NCI-H345 treated with DMSO at 0.1 percent for 48 hours (cell line): ENCODE data around the gene ASH1L.
"Not testable (repeated sequence)": the region's sequence is repeated elsewhere in the genome, so short reads cannot be mapped to it uniquely, and the experiment has no call there.

Experiments used
- DNase-seq: peaks from one replicate; lab custom pipeline; 2025; ENCODE audit not compliant: unreplicated experiment; lab: John Stamatoyannopoulos, UW

The ASH1L gene

DNA sequence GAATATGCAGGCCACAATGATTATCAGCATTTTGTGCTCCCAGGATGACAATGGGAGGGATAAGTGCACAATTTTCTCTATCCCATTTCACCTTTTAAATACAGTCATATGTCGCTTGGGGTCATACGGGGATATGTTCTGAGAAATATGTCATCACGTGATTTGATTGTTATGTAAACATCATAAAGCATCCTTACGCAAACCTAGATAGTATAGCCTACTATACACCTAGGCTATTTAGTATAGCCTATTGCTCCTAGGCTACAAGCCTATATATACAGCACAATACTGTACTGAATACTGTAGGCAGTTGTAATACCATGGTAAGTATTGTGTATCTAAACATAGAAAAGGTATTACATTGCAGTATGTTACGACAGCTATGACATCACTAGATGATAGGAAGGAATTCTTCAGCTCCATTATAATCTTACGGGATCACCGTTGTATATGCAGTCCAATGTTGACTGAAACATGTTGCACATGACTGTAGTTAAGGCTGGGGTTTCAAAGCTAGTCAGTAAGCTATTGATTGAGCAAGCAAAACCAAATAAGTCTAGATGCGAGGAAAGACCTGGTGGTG, 223.0 kb downstream of the ASH1L start:
- no peak for DNase-seq

DNA sequence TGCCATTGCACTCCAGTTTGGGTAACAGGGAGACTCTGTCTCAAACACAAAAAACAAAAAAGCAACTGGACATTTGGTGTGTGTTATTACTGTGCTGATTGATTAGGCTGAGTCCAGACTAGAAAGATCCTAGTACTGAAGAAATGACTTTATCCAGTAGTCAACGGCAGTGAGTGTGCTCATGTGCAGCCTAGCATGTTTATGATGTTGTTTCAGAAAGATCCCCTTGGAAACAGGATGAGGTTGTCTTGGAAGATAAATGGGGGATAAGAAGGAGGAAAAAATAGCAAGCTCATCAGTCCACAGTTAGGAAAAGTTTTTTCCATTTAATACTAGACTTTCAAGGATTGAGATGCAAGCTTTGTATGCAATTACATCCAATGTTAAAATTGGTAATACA, 227.6 kb downstream of the ASH1L start:
- DNase-seq: no peak

DNA sequence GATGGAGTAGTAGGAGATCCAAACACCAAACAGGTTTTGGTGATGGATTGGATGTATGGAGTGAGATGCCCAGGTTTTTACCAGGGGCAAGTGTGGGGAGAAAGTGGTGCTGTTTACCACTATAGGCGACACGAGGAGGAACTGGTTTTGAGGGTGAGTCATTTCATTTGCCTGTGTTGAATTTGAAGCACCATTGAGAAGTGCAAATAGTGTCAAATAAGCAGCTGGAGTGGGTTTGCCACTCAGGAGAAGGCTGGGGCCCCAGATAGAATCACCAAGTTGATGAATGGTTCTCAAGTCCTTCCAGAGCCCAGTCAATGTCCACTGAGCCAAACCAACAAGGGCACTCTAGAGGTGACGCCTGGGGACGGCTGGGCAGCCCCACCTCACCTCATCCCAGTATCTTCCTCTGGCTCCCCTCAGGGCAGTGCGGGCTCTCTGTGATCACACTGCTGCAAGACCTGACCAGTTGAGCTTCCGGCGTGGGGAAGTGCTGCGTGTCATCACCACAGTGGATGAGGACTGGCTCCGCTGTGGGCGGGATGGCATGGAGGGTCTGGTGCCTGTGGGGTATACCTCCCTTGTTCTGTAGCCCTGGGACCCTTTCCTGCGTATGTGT, 232.5 kb downstream of the ASH1L start:
- peak; percentile 31 for DNase-seq

DNA sequence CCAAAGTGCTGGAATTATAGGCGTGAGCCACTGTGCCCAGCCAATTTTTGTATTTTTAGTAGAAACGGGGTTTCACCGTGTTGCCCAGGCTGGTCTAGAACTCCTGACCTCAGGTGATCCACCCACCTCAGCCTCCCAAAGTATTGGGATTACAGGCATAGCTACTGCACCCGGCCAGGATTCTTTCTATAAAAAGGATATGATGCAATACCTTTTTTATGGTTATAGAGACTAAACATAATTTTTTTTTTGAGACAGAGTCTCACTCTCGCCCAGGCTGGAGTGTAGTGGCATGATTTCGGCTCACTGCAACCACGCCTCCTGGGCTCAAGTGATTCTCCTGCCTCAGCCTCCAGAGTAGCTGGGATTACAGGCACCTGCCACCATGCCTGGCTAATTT, 233.7 kb downstream of the ASH1L start:
- DNase-seq: not testable (repeated sequence)

DNA sequence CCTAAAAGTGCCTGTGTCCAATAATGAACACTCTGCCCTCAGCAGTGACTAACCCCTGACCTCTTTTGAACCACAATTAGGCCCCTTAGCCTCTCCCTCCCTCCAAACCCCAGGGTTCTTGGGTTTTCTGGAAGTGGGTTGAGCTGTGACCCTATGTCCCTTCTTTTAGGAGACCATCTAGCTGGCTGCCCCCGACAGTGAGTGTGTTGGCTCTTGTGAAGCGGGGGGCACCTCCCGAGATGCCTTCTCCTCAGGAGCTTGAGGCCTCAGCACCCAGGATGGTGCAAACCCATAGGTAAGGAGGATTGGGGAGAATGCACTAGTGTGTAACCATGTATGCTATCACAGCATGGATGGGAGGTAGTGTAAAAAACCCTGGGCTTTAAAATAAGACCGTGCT, 234.6 kb downstream of the ASH1L start:
- DNase-seq: no peak

DNA sequence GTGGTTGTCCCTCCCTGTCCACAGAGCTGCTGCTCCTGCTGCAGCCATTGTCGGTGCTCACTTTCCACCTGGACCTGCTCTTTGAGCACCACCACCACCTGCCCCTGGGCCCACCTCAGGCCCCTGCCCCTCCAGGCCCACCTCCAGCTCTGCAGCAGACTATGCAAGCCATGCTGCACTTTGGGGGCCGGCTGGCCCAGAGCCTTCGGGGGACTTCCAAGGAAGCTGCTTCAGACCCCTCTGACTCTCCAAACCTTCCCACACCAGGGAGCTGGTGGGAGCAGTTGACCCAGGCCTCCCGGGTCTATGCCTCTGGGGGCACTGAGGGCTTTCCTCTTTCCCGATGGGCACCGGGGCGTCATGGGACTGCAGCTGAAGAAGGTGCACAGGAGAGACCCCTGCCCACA, 236.0 kb downstream of the ASH1L start:
- DNase-seq: no peak

DNA sequence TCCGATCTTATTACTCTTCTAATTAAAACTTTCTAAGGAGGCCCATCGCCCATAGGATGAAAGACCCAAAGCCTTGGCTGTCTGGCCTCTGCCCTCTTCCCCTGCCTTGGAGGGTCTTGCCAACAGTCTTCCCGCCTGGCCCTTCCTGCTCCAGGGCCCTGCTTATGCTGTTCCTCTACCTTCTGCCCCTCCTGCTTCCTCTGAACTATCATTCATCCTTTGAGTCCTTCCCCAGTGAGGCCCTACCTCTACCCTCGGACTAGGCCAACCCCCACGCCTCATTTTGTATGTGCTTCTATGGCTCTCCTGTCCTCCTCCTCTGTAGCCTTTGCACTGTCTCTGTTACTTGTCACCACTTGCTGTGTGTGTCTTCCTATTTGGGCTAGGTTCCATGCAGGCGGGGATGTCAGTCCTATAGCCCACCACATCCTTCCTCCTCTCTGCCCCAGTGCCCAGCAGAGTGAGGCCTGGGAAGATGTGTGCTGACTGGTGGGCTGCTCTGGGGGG, 236.5 kb downstream of the ASH1L start:
- DNase-seq: no peak

DNA sequence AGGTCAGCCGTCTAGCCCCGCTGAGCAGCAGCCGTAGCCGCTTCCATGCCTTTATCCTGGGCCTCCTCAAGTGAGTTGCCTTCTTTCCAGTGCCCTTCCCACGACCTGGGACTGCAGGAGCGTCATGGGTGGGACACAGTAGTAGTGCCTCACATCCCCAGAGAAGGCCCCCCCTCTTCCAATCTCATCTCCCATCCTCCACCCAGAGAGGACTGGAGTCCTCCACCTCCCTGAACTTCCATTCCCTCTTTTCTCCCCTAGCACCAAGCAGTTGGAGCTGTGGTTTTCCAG, 237.1 kb downstream of the ASH1L start:
- DNase-seq: no peak

DNA sequence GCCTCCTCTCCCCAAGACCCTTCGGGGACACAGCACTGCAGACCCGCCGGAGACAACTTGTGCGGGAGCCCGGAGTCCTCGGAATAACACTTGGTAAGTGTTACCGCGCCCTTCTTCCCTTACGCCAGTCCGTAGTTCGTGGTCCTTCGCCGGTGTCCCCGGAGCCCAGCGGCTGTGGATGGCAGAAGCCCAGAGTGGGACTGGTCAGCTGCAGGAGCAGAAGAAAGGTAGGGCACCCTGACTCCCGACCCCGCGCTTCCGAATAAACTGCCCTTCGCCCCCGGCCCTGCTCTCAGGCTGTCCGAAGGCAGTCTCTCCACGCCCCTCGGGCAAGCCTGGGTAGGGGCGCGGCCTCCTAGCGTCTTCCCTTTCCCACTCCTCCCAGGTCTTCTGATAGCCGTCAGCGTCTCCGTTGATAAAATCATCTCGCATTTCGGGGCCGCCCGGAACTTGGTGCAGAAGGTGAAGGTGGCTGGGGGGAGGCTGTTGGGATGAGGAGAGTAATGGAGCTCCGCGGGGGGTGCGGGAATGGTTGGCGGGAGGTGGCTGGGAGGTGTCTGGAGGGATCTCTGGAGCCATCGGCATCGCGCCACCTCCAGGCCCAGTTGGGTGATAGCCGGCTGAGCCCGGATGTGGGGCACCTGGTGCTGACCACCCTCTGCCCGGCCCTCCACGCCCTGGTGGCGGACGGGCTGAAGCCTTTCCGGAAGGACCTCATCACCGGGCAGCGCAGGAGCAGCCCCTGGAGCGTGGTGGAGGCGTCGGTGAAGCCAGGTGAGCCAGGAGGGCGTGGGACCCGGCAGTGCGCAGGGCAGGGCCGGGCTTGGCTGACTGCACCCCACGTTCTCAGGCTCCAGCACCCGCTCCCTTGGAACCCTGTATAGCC, 237.6 kb downstream of the ASH1L start:
- DNase-seq: no peak

DNA sequence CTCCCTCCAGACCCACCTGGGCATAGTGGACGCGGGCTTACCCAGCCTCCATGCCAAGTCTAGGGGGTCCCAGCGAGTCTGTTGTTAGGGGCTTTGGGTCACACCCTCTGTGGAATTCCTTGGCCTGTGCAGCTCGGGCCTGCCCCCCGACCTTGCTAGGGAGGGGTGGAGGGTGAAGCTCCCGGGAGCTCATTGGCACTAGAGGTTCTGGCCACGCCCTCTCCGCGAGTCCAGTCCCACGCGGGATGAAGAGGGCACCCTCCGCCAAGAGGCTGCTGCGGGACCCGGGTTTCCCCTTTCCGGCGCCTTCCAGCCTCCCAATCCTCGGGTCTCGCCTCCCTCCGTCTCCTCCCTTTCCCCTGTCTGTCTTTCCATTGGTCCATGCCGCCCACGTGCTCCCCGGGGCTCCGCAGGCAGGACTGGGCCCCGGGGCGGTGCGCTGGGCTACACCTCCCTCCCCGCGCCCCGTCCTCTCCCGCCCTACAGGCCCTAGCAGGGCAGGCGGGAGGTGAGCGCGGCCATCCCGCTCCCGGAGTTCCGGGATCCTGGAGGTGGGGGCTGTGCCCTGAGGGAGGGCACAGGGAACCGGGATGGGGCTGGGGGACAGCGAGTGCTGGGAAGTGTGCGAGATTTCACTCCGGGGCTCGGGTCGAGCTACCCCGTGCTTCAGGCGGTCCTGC, 238.4 kb downstream of the ASH1L start:
- peak; percentile 98 for DNase-seq

DNA sequence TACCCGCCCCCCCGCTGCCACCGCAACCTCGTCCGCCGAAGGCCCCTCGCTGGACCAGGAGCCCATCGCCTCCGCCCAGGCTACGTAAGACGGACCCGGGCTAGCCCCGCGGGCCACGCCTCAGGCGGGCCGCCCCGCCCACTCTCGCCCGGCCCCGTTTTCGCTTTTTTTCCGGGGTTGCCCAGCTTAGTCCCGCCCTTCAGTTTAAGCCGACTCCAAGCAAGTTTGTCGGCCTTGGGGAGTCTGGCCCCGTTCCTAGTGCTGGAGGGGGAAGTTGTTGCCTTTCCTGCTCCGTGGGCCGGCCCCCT, 238.9 kb downstream of the ASH1L start:
- peak; percentile 93 for DNase-seq

DNA sequence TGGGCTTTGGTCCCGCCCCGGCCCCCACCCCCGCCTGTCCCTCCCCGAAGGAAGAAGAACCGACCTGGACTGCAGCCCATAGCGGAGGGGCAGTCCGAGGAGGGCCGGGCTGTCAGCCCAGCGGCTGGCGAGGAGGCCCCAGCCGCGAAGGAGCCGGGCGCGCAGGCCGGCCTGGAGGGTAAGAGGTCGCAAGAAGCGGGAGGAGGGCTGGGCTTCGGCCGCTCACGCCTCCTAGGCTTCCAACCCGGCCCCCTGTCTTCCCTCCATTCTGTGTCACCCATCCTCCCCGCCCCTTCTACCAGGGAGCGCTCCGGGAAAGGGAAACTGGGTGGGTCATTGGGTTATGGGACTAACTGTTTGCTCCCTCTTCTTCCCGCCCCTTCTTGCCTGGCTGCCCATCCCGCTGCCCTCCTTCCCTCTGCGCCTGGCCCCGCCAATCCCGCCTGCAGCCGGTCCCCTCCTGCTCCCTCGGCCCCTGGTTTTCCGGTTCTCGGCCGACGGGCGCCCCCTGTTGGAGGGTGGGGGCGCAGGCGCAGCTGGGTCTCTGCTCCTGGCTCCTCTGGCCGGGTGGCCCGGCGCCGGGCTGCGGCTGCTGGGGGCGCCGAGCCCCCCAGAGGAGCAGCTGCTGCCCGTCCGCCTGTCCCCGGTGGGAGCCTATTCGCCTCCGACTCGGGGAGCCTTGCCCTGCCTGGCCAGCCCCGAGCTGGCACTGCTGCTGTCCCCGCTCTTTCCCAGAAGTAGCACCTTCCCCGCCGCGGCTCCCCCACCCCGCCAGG, 239.5 kb downstream of the ASH1L start:
- peak; percentile 95 for DNase-seq

DNA sequence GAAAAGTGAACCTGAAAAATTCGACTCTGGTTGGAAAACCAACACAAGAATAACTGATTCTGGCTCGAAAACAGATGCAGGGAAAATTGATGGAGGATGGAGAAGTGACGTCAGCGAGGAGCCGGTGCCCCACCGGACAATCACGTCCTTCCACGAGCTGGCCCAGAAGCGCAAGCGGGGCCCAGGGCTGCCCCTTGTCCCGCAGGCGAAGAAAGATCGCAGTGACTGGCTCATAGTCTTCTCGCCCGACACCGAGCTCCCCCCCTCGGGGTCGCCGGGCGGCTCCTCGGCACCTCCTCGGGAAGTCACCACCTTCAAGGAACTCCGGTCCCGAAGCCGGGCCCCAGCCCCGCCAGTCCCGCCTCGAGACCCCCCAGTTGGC, 240.0 kb downstream of the ASH1L start:
- peak; percentile 60 for DNase-seq

DNA sequence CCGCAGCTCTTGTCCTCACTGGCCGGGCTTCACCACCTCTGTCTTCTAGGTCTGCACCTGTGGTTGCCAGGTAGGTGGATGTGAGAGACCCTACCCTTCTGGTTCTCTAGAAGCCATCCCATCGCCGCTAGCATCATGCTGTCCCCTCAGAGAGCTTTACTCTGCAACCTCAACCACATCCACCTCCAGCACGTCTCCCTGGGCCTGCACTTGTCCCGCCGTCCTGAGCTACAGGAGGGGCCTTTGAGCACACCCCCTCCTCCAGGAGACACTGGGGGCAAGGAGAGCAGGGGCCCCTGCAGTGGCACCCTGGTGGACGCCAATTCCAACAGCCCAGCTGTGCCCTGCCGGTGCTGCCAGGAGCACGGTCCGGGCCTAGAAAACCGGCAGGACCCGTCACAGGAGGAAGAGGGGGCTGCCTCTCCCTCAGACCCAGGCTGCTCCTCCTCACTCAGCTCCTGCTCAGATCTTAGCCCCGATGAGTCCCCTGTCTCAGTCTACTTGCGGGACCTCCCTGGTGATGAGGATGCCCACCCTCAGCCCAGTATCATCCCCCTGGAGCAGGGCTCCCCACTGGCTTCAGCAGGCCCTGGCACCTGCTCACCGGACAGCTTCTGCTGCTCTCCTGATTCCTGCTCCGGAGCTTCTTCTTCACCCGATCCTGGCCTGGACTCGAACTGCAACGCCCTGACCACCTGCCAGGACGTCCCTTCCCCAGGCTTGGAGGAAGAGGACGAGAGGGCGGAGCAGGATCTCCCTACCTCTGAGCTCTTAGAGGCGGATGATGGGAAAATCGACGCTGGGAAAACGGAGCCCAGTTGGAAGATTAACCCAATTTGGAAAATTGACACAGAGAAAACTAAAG, 240.7 kb downstream of the ASH1L start:
- no peak for DNase-seq

DNA sequence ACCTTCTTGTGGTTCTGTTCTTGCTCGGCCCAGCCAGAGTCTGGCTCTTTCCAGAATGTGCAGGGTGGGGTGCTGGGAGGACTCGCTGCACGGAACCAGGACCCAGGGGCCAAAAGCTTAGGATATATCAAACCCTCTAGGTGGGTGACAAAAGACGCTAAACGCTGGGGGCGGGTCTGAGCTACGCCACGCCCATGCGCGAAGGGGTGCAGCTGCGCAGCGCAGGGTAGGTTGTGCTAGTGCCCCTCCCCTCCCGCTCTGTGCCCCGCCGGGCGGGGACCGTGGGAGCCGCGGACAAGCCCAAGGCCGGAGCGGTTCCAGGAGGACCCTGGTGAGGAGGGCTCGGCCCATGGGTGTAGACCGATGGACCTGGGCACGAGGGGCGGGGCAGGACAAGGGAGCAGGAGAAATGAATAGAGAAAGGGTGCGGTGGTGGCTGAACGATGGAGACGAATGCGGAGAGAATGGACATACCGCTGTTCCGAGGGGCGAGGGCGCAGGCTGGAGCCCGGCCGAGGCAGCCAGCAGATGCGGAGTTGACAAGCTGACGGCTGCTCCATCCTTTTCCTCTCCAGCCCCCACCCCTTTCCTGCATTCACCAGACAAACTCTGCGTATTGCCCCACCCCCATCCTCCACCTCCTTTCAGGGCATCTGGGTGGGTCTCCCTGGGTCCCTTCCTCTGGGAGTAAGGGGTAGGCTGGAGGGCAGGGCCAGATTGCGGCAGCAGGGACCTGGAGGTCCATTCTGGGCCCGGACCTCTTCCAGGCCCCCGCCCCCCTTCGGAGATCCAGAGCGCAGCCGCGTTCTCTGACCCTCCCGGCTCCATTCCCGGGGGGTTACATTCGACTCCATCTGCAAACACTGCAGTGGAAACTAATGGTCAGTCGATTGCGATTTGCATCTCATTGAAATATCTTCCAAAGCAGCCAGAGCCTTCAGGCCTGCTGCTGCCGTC, 241.7 kb downstream of the ASH1L start, which contains the start of gene RUSC1:
TSS of gene RUSC1 (plus strand) at position 234 of the 957 bp plus-strand sequence. CDS start 880 bp downstream, outside the sequence.
- peak; percentile 30 for DNase-seq

DNA sequence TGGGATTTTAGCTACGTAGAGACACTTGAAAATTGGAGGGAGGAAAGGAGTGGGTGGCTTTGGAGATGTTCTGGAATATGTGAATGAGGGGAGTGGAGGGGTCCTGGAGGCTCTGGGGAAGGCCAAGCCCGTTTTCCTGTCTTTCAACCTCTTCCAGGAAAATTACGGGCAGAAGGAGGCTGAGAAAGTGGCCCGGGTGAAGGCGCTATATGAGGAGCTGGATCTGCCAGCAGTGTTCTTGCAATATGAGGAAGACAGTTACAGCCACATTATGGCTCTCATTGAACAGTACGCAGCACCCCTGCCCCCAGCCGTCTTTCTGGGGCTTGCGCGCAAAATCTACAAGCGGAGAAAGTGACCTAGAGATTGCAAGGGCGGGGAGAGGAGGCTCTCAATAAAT, 242.4 kb downstream of the ASH1L start:
- no peak for DNase-seq

DNA sequence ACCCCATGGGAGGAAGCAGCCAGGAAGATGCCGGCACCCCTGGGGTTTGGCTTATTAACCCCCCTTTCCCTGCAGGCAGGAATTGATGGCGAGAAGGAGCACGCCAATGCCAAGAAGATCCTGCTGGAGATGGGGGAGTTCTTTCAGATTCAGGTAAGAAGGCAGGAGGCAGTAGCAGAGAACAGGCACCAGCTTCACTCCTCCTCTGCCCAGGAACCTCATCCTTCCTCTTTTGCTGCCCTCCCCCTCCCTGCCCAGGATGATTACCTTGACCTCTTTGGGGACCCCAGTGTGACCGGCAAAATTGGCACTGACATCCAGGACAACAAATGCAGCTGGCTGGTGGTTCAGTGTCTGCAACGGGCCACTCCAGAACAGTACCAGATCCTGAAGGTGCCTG, 243.1 kb downstream of the ASH1L start:
- DNase-seq: no peak

DNA sequence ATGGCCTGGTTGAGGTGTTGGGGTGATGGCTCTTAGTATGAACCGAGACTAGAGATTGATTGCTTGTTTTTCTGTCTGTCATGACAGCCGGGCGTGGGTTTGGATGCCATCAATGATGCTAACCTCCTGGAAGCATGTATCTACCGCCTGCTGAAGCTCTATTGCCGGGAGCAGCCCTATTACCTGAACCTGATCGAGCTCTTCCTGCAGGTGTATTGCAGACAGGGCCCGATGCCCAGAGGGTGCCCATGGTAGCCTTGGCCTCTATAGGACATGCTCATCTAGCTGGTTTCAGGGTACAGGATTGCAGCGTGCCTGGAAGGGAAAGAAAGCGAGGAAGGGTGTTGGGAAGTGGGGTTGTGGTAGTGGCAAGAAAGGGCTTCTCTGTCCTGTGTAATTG, 244.5 kb downstream of the ASH1L start:
- DNase-seq: no peak

DNA sequence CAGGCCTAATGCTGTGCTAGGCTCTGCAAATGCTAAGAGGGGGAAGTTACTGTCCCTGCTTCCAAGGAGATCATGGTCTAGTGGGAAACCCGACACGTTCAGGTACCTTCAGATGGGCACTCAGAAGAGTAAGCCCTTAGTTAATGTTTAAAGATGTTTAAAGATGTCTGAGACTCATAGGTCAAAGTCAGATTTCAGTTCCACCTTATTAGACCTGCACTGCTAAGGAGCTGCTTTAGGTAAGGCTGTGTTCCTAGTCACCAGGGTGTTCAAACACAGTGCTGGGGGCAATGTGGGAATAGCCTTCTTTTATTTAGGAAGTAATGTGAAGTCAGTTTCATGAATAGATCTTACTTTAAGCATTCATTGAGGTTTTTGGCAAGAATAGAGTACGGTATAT, 245.7 kb downstream of the ASH1L start:
- DNase-seq: no peak
